CD4-positive, alpha-beta T cell (primary cell): ENCODE data around the gene GPR142. TPM values are rescaled to one million over a fixed set of nuclear protein-coding genes. Genes with fewer than 3 reads are reported as not detected.

Experiments
- ATAC-seq: fragments of 200-7000 bp; cut with Tn5 transposase; one replicate; pipeline ENCODE4 v1.10.0; 2022; ENCODE audit warnings: mild to moderate bottlenecking; ENCODE audit not compliant: poor library complexity
- CTCF ChIA-PET: fragments of 350-600 bp; sonication (Branson Sonifier 250); formaldehyde crosslinking; loops from one replicate; lab custom pipeline; 2021; ENCODE audit warnings: antibody characterized with exemption, inconsistent platforms; lab: Charles Lee
- POLR2A ChIA-PET: fragments of 350-600 bp; sonication (Branson Sonifier 250); formaldehyde crosslinking; loops from one replicate; lab custom pipeline; 2021; ENCODE audit warnings: antibody characterized with exemption, inconsistent platforms; lab: Charles Lee
- DNase-seq, 14 experiments: peaks; one replicate each; pipeline ENCODE4 v3.0.0-alpha.2; 2013 to 2020; ENCODE audit warnings: mixed read lengths in 2 of 14
- H3K27ac ChIP-seq, 2 donors: one replicate each; pipeline versions ENCODE4 v1.5.1 to v1.7.0; 2013; ENCODE audit warnings: low read length in 2 of 2, low read depth in 1 of 2, mild to moderate bottlenecking in 1 of 2
- H3K27me3 ChIP-seq, 2 experiments: 1 replicate in 1 of 2; 2 replicates in 1 of 2; pipeline versions ENCODE4 v1.6.1 to v1.7.0; 2013; ENCODE audit warnings: low read length in 2 of 2, control low read depth in 1 of 2, mild to moderate bottlenecking in 1 of 2, moderate library complexity in 1 of 2; ENCODE audit not compliant: insufficient read depth in 2 of 2, control insufficient read depth in 1 of 2
- H3K36me3 ChIP-seq: one replicate; pipeline ENCODE4 v1.6.1; 2013; ENCODE audit warnings: low read length, control low read depth; ENCODE audit not compliant: insufficient read depth
- H3K4me1 ChIP-seq: one replicate; pipeline ENCODE4 v1.6.1; 2013; ENCODE audit warnings: low read length, control low read depth; ENCODE audit not compliant: insufficient read depth
- H3K4me3 ChIP-seq: one replicate; pipeline ENCODE4 v1.5.1; 2013; ENCODE audit warnings: mild to moderate bottlenecking, low read length, moderate library complexity
- H3K9me3 ChIP-seq, 2 experiments: 1 replicate in 1 of 2; 2 replicates in 1 of 2; pipeline versions ENCODE4 v1.6.1 to v1.7.0; 2013; ENCODE audit warnings: low read length in 2 of 2, mild to moderate bottlenecking in 2 of 2, control low read depth in 1 of 2, moderate library complexity in 1 of 2; ENCODE audit not compliant: control insufficient read depth in 1 of 2, insufficient read depth in 1 of 2
- H3K27ac Mint-ChIP-seq: one replicate; pipeline ENCODE4 v1.8.0; 2020; ENCODE audit warnings: mixed read lengths
- H3K27me3 Mint-ChIP-seq: one replicate; pipeline ENCODE4 v1.8.0; 2021; ENCODE audit warnings: mixed read lengths
- H3K36me3 Mint-ChIP-seq: one replicate; pipeline ENCODE4 v1.8.0; 2021; ENCODE audit warnings: low read depth, mixed read lengths
- H3K4me1 Mint-ChIP-seq: one replicate; pipeline ENCODE4 v1.8.0; 2021; ENCODE audit warnings: low read depth, mixed read lengths
- H3K4me3 Mint-ChIP-seq: one replicate; pipeline ENCODE4 v1.8.0; 2020; ENCODE audit warnings: mild to moderate bottlenecking, mixed read lengths
- H3K9me3 Mint-ChIP-seq: one replicate; pipeline ENCODE4 v1.8.0; 2020; ENCODE audit warnings: mixed read lengths
- intact Hi-C, 2 experiments: fragments of 100-400 bp; cut with DNase I in 1 of 2; cut with micrococcal nuclease in 1 of 2; formaldehyde crosslinking; loops; one replicate each; pipeline versions ENCODE4 v1.15.1 to v1.9.0; 2023 to 2025; cut with DNase I, micrococcal nuclease
- total RNA-seq, 174 experiments: library from RNA in 2 of 174; stranded (reverse) in 2 of 174; gene quantifications; one replicate each; pipeline ENCODE4 v1.2.3 and lab custom pipeline; 2021 to 2026
- TF ChIP-seq, protein P1 (sequence below): fragments of 200-600 bp; IDR thresholded peaks from one replicate; pipeline ENCODE4 v1.8.0; 2022; ENCODE audit warnings: antibody characterized with exemption, mild to moderate bottlenecking

Gene GPR142
- total RNA-seq, 2 experiments from 2014 or later: not detected

DNA sequence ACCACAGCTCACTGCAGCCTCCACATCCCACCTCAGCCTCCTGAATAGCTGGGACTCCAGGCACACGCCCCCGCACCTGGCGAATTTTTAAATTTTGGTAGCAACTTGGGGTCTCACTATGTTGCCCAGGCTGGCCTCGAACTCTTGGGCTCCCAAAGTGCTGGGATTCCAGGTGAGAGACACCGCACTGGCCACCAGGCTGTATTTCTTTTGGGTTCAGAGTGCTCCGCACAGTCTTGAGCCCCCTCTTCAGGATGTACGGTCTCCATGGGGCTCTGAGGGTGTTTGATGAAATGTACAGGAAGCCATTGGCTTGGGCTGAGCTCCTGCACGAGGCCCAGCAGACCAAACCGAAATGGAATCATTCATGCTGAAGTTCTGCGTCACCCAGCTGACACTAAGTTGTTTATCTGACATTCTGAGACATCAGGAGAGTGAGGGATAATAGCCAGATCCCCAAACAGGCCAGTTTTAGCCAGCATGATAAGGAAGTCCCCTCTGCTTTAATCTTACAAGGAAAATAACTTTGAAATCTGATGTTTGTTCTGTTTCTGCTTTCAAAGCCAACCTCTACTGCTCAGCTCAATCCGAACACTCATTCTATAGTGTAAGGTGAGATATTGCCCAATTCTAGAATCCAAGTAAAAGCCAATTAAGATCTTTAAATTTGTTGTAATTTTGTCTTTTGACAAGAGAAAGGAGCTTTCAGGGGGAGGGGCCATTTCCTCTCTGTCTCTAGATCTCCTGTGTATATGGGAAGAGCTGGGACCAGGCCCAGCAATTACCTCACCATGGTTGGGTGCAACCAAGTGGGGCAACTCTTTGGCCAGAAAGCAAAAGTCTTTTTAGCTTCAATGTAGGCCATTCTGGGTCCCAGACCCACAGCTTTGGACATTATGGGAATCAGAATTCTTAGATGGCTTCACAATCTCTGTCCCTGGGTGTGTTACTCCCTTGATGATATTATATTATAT lies 23.7 kb downstream of the GPR142 start:
- Histone ChIP-seq H3K4me3 (no peak overlapping the region), H3K9me3 (no peaks in the 10 kb centered on the region), H3K27me3 (no peaks in the 10 kb centered on the region), H3K36me3 (no peaks in the 10 kb centered on the region), H3K27ac (no peak overlapping the region), H3K4me1 (no peaks in the 10 kb centered on the region)
- DNase-seq (no peak), ATAC-seq (no peak)
- H3K9me3 Mint-ChIP-seq: no peaks in the 10 kb centered on the region
- no peaks in the 10 kb centered on the region for H3K4me1 Mint-ChIP-seq
- H3K27ac Mint-ChIP-seq: no peak overlapping the region
- intact Hi-C loops: no loop called here
- TF ChIP-seq, protein P1, sequence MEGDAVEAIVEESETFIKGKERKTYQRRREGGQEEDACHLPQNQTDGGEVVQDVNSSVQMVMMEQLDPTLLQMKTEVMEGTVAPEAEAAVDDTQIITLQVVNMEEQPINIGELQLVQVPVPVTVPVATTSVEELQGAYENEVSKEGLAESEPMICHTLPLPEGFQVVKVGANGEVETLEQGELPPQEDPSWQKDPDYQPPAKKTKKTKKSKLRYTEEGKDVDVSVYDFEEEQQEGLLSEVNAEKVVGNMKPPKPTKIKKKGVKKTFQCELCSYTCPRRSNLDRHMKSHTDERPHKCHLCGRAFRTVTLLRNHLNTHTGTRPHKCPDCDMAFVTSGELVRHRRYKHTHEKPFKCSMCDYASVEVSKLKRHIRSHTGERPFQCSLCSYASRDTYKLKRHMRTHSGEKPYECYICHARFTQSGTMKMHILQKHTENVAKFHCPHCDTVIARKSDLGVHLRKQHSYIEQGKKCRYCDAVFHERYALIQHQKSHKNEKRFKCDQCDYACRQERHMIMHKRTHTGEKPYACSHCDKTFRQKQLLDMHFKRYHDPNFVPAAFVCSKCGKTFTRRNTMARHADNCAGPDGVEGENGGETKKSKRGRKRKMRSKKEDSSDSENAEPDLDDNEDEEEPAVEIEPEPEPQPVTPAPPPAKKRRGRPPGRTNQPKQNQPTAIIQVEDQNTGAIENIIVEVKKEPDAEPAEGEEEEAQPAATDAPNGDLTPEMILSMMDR: no peak
- no peaks in the 10 kb centered on the region for H3K27me3 Mint-ChIP-seq
- ChIA-PET CTCF (interaction anchor here (0.6 kb wide), 1 partner anchor 311 kb away, joined by 4 read pairs; no protein-coding TSS in a partner anchor), POLR2A (no interaction called here)
- H3K36me3 Mint-ChIP-seq: no peaks in the 10 kb centered on the region
- H3K4me3 Mint-ChIP-seq: no peak overlapping the region

DNA sequence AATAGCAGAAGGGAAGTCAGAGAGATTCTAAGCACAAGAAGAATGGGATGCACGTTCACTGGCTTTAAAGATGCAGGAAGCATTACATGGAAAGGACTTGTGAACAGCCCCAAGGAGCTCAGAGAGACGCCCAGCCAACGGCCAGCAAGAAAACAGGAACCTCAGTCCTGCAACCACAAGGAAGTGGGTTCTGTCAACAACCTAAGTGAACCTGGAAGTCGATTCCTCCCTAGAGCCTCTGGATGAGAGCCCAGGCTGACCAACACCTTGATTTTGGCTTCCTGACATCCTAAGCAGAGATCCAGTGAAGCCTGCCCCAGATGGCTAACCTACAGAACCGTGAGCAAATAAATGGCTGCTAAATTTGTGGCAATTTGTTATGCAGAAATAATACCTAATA lies 24.5 kb downstream of the GPR142 start:
- H3K36me3 Mint-ChIP-seq: no peaks in the 10 kb centered on the region
- DNase-seq (no peak), ATAC-seq (no peak)
- no peaks in the 10 kb centered on the region for H3K27me3 ChIP-seq
- no peak overlapping the region for H3K27ac Mint-ChIP-seq
- TF ChIP-seq, protein P1: no peak
- intact Hi-C loops: no loop called here
- CTCF ChIA-PET: interaction anchor here (0.6 kb wide), 1 partner anchor 310 kb away, joined by 4 read pairs; no protein-coding TSS in a partner anchor
- H3K9me3 ChIP-seq: no peaks in the 10 kb centered on the region
- no peaks in the 10 kb centered on the region for H3K36me3 ChIP-seq
- no peaks in the 10 kb centered on the region for H3K9me3 Mint-ChIP-seq
- no peak overlapping the region for H3K4me3 Mint-ChIP-seq
- no peak overlapping the region for H3K4me3 ChIP-seq
- no peaks in the 10 kb centered on the region for H3K4me1 ChIP-seq
- POLR2A ChIA-PET: no interaction called here
- no peaks in the 10 kb centered on the region for H3K27me3 Mint-ChIP-seq
- no peaks in the 10 kb centered on the region for H3K4me1 Mint-ChIP-seq
- H3K27ac ChIP-seq: no peak overlapping the region

DNA sequence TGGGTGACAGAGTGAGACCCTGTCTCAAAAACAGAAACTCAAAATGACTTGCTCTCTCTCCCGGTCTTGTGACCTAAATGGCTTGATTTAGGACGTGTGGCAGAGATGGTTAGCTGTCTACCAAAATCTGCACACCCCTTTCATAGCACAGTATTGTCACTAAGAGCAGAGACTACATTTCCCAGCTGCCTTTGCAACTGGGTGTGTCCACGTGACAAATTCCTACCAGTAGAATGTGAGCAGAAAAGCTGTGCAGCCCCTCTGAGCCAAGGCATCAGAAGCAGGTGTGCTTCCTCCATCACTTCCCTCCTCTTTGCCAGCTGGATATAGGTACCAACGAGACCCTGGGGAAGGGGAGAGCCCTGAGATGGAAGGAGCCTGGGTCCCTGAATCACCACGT lies 25.5 kb downstream of the GPR142 start:
- no peak for ATAC-seq
- no peak for DNase-seq
- no peaks in the 10 kb centered on the region for H3K27me3 ChIP-seq
- ChIA-PET CTCF (no interaction called here), POLR2A (no interaction called here)
- Mint-ChIP-seq H3K4me1 (no peaks in the 10 kb centered on the region), H3K27me3 (no peaks in the 10 kb centered on the region), H3K9me3 (no peaks in the 10 kb centered on the region), H3K36me3 (no peaks in the 10 kb centered on the region), H3K4me3 (no peak overlapping the region), H3K27ac (no peak overlapping the region)
- intact Hi-C loops: no loop called here
- no peak overlapping the region for H3K27ac ChIP-seq
- TF ChIP-seq, protein P1: no peak
- H3K9me3 ChIP-seq: no peaks in the 10 kb centered on the region
- H3K4me1 ChIP-seq: no peaks in the 10 kb centered on the region
- no peaks in the 10 kb centered on the region for H3K36me3 ChIP-seq
- H3K4me3 ChIP-seq: no peak overlapping the region
